ENCODE measurements around the gene NHSL1.
A peak's percentile ranks its signal among the peaks of the same experiment; 100 is the strongest.
"Not testable (repeated sequence)": the region's sequence is repeated elsewhere in the genome, so short reads cannot be mapped to it uniquely, and the experiment has no call there.

The NHSL1 gene

DNA sequence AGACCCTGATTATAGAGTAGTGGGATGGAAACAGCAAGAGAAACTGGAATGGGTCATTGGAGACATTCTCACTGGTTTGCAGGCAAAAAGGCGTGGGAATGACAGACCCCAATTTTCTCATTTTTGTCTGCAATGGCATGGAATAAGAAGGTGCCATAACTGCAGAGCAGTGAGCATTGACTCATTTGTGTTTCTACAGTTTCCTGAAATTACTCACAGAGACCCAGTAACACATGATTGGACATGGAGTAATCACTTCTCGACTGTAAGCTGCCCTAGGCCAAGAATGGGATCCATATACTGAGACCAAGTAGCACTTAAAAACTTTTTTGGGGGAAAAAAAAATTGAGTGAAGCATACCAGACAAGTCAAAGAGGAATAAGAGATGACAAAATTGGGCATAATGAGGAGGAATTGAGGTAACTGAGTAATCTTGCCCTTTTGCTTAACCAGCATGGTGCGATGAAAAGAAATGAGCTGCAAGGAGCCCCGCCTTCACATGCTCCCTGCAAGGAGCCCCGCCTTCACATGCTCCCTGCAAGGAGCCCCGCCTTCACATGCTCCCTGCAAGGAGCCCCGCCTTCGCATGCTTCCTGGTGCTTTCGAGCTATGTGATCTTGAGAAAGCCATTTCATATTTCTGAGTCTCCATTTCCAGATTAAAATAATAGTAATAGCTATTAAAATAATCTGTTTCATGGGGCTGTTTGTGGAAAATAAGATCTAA, 44.1 kb downstream of the NHSL1 start:
- no peak for DNase-seq

DNA sequence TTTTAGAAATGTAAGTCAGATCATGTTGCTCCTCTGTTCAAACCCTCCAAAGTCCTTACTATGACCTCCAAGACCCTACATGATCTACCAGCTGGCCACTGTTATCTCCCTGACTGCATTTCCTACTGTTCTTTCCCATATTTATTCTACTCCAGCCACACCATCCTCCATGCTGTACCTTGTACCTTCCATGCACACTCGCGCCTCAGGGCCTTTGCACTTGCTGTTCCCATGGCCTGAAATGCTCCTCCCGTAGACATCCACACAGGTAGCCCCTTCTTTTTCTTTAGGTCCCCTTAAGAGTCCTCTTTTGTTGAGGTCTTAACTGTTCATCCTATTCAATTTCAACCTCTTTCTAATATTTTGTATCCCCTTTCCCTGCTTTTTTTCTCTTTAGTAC, 48.3 kb downstream of the NHSL1 start:
- no peak for DNase-seq

DNA sequence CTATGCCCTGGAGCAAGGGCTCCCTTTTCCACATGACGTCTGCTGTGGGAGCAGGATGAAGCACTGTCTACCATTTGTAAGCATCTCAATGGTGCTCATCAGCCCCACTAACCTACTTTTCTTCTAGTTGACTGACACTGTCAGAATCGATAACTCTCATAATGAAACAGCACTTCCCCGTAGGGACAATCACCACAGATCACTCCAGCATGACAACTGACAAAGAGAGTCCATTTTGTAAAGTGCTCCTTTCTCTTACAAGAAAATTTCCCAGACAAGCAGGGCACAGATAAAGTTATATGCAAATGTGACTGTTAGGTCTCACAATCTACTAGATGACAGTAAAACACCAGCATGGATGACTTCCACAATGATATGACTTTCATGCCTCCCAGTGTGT, 48.8 kb downstream of the NHSL1 start:
- DNase-seq, result no peak

DNA sequence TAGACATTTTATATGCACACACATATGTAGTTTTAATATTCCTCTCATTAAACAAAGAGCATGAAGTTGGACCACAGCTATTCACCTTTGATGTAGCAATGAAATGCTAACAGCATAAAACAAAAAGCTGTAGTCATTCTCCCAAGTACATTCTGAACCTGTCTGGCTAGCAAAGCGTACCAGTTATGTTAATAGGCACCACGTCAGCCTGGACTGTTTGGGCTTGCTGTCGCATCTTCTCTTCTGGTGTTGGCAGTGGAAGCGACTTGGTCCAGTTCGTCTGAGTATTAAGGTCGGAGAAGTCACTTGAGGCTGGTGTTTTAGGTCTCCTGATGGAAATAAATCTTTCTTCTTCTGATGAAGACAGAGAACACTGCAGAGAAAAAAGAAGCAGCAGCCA, 52.5 kb downstream of the NHSL1 start:
- no peak for DNase-seq

DNA sequence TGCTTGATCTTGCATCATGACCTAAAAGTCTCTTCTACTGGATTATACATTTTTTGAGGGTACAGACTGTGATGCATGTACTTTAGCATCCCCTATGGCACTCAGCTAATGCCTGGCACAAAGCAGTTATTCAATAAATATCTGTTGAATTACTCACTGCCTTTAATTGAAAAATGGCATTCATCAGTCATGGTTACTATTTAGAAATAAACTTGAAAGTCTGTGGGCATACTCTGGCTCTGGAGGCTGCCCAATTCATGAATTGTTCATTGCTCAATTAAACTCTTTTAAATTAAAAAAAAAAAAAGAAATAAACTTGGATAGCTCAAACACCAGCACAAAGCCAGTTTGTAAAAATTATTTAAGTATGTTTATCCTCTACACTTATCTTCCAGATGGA, 55.3 kb downstream of the NHSL1 start:
- no peak for DNase-seq

DNA sequence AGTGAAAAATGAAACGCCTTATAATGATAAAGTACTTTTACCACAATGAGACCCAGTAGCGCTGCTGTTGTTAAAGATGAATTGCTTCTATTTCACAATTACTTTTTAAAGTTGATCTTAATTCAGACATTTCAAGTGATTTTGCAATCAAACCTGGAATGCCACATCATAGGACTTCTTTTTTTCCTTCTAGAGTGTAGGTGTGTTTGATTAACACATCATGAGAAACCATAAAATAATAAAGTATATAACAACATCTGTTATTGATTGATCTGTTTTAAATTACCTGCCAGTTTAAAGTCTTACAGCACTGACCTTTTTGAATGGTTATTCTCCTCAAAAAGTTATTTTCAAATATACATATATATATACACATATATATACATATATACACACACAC, 56.6 kb downstream of the NHSL1 start:
- DNase-seq, result no peak

DNA sequence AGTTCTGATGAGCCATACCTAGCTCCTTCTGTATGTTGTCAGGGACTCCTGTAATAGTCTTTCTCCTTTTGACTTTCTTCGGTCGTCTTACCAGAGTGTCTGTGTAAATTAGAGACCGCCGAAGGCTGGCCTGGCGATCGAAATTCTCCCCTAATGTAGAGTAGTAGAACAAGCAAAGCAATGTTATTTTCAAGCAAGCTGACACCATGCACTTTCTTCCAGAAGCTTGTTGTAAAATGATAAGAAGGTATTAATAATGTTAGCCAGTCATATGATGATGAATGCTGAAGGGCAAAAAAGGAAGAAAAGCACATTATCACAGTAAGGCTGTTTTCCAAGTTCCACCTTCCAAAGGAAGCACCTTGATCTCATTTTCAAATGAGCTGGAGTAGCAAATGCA, 57.3 kb downstream of the NHSL1 start:
- no peak for DNase-seq

DNA sequence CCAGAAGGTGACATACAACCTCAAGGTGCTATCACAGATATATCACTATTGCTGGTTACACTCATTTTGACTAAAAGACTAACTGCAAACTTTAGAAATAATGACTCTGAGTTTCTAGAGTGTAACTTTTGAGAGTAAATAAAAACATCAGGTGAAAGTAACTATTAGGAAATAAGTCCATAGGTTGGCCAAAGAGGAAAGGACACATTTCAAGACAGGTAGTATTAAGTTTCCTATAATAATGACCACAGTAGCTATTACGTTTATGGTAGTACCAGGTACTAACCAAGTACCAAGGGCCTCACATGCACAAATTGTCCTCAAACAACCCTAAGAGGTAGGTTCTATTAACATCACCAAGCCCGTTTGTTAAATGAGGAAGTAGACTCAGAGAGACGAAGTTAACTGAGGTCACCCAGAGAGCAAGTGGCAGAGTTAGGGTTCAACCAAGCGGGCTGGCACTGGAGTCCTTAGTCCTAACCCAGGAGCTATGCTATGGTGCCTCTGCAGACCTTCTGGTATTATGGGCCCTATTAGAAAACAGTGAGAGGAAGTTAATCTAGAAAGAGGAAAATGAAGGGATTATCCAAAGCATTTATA, 58.4 kb downstream of the NHSL1 start:
- DNase-seq, result no peak

DNA sequence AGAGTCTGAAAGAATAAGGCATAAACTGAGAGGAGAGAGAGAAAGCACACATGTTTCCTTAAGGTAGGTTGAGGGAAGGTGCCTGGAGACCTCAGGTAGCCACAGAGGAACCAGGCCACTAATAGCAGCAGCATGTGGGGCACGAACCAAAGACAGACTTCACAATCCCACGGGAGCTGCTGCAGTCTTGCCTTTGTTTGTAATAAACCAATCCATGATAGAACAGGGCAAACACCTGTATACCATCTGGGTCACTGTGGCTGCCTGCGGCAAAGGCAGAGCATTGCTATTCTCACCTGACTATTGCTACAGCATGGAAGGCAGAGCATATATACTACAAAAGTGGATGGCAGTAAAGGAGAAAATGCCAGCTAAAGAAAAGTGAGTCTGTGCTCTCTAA, 59.0 kb downstream of the NHSL1 start:
- DNase-seq, result no peak

DNA sequence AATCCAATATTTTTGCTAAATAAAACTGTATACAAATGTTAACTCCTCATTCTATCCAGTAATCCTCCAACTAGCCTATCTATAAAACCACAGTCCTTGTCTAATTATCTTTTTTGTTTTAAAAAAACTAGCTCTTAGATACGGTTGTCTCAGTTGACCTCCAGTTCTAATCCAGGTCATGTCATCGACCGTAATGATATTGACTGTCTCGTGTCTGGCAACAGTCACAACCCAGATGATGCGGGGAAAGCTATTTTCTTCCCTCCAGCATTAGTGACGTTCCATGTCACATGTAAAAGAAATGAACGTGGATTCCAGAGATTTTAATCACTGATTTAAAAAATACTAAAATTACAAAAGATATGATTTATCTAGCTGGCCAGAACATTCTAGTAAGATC, 59.7 kb downstream of the NHSL1 start:
- DNase-seq, result no peak

DNA sequence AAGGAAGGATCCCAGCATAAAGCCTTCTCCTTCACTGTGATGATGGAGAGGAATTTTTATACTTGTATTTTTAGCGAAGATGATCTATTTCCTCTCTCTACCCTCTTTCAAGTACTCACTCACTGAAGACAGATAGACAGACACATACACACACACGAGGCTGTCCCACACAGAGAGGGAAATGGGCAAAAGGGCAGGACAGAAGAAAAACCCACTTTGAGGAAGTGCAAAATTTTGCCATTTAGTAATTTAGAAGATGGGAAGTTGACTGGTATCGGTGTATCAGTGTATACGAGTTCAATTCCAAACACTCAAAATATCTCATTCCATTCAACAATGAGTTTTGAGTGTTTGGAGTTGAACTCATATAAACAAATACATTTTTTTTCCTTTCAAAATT, 64.4 kb downstream of the NHSL1 start:
- no peak for DNase-seq

DNA sequence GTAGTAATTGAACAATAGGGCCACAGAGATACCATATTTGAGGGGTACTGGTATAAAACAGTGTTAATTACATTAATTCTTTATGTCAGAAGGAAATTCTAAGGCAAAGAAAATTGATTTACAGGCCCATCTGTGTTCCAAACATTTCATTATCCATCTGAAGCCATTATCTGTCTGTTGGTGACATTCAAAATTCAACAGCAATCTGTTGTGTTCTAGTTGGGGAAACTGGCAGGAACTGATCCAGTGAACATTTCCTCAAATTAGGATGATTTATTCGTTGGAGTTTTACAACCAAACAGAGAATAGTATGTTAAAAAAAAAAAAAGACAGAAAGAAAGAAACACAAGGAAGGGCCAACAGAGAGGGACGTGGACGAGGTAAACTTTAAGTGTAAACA, 65.2 kb downstream of the NHSL1 start:
- DNase-seq, result no peak

DNA sequence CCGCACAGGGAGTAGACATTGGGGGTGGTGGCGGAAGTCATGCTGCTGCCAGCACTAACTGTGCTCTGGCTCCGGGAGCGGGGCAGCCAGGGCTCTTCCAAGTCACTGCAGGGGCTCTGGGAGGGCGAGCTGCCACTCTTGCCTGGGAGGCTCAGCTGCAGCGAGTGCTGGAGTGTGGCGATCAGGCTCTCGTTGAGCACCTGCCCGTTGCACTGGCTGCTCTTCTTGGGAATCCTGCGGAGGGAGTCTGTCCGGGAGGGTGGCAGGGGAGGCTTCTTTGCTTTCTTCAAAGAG, 67.3 kb downstream of the NHSL1 start:
- DNase-seq, result no peak

DNA sequence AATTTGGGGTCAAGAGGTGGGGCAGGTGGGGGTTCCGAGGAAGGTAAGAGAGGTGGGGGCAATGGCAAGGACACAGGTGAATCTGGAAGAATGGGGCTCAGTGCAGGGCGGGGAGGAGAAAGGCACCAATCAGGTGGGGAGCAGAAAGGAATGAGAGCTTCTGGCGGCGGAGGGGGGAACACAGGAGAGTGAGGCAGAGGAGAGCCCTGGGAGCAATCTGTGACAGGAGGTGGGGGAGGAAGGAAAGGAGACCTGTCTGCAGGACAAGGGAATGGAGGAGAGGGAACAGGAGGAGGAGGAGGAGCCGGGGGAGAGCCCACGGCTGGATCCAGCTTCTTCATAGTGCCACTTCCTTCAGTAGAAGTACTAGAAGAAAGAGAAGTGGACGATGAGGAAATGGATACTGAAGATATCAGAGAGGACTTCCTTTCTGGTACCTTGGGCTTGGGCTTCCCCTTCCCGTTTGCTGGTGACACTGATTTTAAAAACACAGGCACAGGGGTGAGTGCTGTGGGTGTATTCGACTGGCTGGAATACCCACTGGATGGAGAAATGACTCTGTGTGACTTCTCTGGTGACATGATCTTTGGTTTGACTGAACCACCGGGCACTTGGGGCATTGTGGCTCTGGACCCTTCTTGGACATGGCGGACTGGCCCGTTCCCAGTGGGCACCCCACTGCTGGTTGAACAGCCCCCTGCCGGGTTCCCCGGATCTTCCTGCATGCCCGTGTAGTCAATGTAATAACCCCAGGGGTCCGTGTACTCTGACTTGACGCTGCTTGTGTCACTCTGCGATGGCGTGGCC, 67.8 kb downstream of the NHSL1 start:
- DNase-seq, result no peak

DNA sequence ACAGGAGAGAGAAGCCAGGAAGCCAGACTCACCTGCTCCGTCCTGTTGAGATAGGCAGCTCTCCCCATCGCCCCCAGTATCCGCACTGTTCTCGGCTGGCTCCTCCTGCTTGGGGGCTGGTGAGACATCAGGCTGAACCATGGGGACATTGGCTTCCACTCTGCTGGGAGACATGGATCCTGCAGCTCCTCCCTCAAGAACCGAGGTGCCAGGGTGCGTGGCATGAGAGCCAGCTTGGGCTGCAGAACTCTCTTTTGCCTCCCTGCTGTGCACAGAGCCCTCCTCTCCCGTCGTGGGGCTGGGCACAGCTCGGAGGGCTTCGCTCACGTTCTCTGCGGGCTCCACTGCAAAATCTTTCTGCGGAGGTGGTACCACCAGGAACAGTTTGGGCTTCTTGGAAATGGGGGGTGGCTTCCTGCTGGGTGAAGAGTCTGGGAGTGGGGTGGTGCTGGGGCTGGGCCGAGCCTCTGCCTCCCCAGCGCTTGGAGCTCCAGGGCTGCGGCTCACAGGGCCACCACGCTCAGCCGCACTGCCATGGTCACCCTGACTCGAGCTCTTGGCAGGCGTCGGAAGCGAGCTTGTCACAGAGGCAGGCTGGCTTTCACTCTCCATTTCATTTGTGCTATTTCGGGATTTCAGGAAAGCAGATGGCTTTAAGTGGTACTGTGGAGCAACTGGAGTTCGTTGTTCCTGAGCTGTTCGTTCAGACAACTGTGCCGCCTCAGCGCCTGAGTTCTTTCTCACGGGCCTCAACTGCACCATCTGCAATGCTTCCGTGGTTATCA, 68.7 kb downstream of the NHSL1 start:
- DNase-seq, result no peak

DNA sequence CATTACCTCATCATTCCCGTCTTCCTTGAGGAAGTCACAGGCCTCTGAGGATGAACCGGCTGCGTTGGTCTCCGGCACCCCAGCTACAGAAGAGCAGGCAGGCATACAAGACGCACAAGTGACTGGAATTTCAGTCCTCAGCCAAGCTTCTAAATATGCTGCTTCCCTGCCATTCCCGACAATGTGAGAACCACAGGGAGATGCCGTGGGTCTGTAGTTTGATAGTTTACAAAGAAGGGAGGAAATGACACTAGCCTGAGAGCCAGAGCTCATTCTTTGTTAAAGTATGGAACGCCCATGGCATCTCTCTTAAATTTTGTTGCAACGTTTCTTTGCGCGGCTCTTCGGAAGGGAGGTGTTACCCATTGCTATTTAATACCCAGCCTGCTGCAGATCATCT, 69.5 kb downstream of the NHSL1 start:
- no peak for DNase-seq

DNA sequence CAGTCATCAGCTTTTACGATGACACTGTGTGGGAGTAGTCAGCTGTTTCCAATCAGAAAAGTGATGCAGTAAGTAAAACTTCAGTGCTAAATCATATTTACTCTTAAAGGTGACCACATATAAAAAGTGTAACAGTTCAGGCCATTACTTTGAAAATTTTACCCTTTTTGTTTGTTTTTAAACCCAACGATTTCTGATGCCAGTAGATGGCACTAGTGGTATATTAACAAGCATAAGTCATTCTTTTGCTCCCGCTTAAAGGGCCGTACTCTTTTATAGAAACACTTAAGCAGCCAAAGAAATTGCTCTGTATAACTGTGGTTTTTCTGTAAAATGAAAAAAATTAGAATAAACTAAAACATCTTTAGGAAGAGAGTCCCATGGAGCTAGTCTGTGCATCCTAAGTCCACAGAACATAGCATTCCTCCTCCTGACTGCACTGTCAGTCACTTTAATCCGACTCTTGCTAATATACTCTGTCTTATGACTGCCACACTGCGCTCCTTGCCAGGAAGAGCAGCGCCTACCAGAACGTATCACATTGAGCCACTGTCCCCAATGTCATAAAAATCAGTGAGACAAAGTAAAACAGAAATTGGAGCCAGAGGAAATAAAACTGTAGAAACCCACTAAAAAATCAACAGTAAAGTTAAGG, 70.2 kb downstream of the NHSL1 start:
- peak; percentile 39 for DNase-seq

DNA sequence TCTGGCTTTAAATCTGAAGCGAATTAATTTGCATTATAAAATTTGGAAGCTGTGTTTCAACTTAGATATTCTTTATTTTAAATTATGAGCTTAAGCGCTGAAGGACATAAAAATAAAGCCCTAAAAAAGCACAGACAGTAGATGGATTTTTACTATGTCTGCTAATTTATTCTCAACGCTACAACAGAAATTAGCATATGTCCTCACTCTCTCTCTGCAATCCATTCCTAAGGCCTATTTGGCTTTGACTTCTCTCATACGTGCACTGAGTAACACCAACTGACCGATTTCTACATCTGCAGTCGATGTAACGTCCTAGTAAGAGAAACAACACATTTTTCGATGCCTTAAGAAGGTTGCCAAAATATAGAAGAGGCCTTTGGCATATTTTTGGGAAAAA, 71.6 kb downstream of the NHSL1 start:
- DNase-seq, result no peak

DNA sequence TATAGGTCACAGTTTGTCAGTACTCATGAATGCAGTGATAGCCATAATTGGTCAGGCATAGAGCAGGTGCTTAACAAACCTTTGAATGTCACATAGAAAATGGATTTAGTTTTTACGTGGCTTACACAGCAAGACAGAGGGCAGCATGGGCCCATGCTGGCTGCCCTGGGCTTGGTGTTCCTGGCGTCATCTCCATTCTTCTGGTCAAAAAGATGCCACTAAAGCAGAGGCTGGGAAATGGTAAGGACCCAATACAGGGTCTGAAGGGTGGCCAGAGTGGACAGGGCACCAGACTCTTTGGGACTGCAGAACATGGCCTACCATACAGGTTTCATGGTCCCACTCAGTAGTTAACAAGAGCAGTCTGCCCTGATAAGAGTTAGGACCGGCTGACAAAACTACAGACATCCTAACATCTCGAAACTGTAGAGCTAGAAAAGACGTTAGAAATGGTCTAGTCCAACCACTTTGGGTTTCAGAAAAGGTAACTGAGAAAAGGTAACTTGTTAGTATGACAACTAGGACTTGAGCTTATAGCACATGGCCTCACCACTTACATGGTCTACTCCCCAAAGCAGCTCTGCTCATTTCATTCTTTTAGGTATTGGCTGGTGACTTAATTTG, 72.7 kb downstream of the NHSL1 start:
- no peak for DNase-seq

DNA sequence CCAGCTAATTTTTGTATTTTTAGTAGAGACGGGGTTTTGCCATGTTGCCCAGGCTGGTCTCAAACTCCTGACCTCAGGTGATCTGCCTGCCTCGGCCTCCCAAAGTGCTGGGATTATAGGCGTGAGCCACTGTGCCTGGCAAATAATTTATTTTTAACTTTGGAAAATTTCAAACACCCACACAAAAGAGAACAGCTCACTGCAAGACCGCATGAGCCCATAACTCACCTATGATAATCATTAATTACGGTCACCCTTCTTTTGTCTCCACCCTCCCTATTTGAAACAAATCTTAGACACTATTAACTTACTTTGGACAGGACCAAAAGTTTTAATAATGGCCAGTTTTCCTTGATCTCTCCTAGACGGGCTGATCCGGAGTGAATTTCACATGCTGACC, 74.0 kb downstream of the NHSL1 start:
- DNase-seq, result not testable (repeated sequence)

DNA sequence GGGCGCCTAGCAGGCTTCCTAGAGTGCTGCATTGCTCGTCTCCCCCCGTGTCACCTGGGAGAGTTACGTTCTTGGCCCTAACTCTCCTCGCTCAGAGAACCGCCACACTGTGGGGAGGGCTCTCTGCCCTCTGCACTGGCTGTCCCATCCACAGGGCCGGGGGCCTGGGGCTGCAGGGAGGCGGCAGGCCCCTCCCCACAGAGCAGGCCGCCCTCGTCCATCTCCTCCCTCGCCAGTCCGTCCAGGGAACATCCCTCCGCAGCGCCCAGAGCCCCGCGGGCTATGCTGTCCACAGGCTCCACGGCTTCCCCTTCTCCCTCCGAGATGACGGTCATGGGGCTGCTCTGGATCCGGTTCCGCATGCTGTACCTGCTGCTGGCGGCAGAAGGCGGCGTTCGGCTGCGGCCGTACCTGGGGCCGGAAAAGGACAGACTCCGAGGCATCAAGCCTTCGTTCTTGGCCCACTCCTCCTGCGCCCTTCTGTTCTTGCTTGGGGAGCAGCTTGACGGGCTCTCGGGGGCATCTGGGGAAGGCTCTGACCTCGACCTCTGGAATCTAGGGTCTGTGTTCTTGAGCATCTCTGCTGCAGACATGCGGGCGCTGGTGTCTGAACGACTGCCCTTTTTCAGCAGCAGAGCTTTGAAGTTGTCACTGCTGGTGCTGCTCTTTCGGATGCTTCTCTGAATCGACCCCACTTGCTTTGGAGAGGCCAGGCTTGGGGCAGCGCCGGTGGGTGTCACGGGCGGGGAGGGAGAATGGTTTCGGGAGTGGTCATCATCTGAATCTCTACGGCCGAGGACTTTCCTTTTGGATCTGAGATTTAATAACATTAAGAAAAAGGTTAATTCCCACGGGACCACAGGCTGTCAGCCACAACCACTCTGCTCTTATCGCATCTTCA, 75.0 kb downstream of the NHSL1 start:
- DNase-seq, result no peak

DNA sequence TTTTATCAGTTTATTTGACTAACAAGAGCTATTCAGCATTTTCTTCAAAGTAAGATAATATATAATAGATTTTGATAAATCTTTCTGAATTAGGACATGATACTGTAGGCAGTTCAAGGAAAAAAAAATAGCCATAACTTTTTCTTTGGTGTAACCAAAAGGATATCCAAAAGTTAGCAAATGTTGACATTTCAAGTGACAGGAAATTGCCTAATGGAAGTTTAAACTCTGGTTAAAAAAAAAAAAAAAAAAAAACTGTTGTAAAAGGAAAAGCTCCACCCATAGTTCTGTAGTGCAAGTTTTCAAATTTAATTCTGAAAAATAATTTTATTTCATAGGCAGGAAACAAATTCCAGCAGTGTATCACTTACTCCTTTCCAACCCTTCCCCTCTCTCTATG, 76.4 kb downstream of the NHSL1 start:
- no peak for DNase-seq
